Gastroesophageal sphincter (tissue), 4 donors: Measurements from ENCODE around the gene OCA2. TPM values are rescaled to one million over a fixed set of nuclear protein-coding genes. Genes with fewer than 3 reads are reported as not detected.
A peak's percentile ranks its signal among the peaks of the same experiment; 100 is the strongest.
"Not testable (repeated sequence)": the region's sequence is repeated elsewhere in the genome, so short reads cannot be mapped to it uniquely, and the experiment has no call there.

Experiments
- ATAC-seq: fragments of 150-250 bp; one replicate; pipeline ENCODE4 v1.9.1; 2016; ENCODE audit warnings: mild to moderate bottlenecking, moderate library complexity
- H3K27ac ChIP-seq, 4 donors: fragments of 200-600 bp; sonication (generic) in 3 of 4; 1 replicate in 3 of 4; 2 replicates in 1 of 4; pipeline ENCODE4 v1.5.1; 2016 to 2019
- H3K27me3 ChIP-seq: fragments of 200-600 bp; sonication (generic); one replicate; pipeline ENCODE4 v1.5.1; 2019
- H3K36me3 ChIP-seq, 2 donors: fragments of 200-600 bp; sonication (generic); one replicate each; pipeline ENCODE4 v1.5.1; 2019; ENCODE audit warnings: control low read depth in 1 of 2
- H3K4me1 ChIP-seq, 3 donors: fragments of 200-600 bp; sonication (generic); 1 replicate in 2 of 3; 2 replicates in 1 of 3; pipeline ENCODE4 v1.5.1; 2016 to 2019; ENCODE audit warnings: control low read depth in 2 of 3
- H3K4me3 ChIP-seq, 2 donors: fragments of 200-600 bp; sonication (generic); one replicate each; pipeline ENCODE4 v1.5.1; 2019; ENCODE audit warnings: mild to moderate bottlenecking in 1 of 2, moderate library complexity in 1 of 2
- H3K9me3 ChIP-seq, 3 donors: fragments of 200-600 bp; sonication (generic); one replicate each; pipeline ENCODE4 v1.5.1; 2017 to 2019; ENCODE audit warnings: control low read depth in 2 of 3
- EP300 ChIP-seq: sonication (generic); formaldehyde crosslinking; IDR thresholded peaks from one replicate; pipeline ENCODE4 v1.6.1; 2017; ENCODE audit warnings: antibody characterized with exemption, mild to moderate bottlenecking
- POLR2A ChIP-seq, 2 donors: fragments of 450-650 bp; IDR thresholded peaks; one replicate each; pipeline ENCODE4 v1.6.1; 2017; ENCODE audit warnings: antibody characterized with exemption in 2 of 2, mild to moderate bottlenecking in 2 of 2, moderate library complexity in 1 of 2
- POLR2AphosphoS5 ChIP-seq: sonication (generic); formaldehyde crosslinking; IDR thresholded peaks from one replicate; pipeline ENCODE4 v1.6.1; 2017; ENCODE audit warnings: antibody characterized with exemption
- WGBS, 2 donors: methylation state at CpG; one replicate each; pipeline ENCODE4 v1.1.5; 2018; ENCODE audit warnings: low coverage in 1 of 2; 5-methylcytosine and 5-hydroxymethylcytosine counted together
- total RNA-seq, 4 donors: library from RNA; depleted of rRNA; stranded (reverse); fragments of >200 nt; gene quantifications; one replicate each; pipeline ENCODE4 v1.1.0, GENCODE V29; 2016
- TF ChIP-seq, protein P1 (sequence below), 4 experiments: fragments of 200-600 bp in 2 of 4; fragments of 450-650 bp in 2 of 4; sonication (generic) in 1 of 4; IDR thresholded peaks; one replicate each; pipeline ENCODE4 v1.5.1; 2017 to 2019; ENCODE audit warnings: antibody characterized with exemption in 4 of 4, mild to moderate bottlenecking in 2 of 4, moderate library complexity in 2 of 4

The OCA2 gene
- total RNA-seq, 4 donors from 2014 or later, result 0.40 to 2.0 (median 1.1) TPM; not detected in 1

DNA sequence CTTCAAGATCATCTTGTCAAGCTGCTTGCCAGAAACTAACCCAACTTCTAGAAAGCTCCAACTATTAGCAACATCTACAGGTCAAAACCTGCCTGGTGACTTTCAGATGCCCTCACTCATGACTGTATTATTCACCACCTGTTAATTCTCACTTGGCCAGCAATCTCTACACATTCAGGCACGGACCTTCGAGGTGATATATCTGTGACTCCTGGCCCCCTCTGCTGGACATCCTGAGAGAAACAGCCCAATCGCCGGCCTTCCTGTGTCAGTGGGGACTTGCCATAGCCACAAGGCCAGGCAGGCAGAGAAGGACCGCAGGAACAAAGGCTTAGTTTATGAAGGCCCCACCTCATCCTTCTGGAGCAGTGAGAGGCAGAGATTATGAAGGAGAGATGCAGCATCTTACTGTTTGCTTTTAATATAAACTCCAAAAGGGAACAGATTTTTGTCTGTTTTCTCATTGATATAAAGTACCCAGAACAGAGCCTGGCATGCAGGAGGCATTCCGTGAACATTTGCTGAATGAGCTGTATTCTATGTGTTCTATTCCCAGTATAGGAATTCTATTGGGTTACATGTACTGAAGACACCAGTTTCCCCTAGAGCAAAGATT, 24.4 kb upstream of the OCA2 start:
- WGBS, 2 donors, result 25 to 33% methylated on average over 2 to 4 of the region's 6 CpGs
- Histone ChIP-seq H3K36me3 (peaks cover 0 to 90% of the 10 kb centered on the region in 2 donors), H3K27ac (no peak overlapping the region), H3K9me3 (no peaks in the 10 kb centered on the region), H3K27me3 (no peaks in the 10 kb centered on the region), H3K4me3 (no peak overlapping the region), H3K4me1 (no peaks in the 10 kb centered on the region)
- ATAC-seq, result peak; percentile 58
- TF ChIP-seq POLR2AphosphoS5 (no peak), EP300 (no peak), POLR2A (IDR thresholded peaks at IDR 0.05) (no peak)
- TF ChIP-seq, protein P1, sequence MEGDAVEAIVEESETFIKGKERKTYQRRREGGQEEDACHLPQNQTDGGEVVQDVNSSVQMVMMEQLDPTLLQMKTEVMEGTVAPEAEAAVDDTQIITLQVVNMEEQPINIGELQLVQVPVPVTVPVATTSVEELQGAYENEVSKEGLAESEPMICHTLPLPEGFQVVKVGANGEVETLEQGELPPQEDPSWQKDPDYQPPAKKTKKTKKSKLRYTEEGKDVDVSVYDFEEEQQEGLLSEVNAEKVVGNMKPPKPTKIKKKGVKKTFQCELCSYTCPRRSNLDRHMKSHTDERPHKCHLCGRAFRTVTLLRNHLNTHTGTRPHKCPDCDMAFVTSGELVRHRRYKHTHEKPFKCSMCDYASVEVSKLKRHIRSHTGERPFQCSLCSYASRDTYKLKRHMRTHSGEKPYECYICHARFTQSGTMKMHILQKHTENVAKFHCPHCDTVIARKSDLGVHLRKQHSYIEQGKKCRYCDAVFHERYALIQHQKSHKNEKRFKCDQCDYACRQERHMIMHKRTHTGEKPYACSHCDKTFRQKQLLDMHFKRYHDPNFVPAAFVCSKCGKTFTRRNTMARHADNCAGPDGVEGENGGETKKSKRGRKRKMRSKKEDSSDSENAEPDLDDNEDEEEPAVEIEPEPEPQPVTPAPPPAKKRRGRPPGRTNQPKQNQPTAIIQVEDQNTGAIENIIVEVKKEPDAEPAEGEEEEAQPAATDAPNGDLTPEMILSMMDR (IDR thresholded peaks at IDR 0.05), result peak in 3 of 4 experiments; percentile 64 to 71 (median 69)

DNA sequence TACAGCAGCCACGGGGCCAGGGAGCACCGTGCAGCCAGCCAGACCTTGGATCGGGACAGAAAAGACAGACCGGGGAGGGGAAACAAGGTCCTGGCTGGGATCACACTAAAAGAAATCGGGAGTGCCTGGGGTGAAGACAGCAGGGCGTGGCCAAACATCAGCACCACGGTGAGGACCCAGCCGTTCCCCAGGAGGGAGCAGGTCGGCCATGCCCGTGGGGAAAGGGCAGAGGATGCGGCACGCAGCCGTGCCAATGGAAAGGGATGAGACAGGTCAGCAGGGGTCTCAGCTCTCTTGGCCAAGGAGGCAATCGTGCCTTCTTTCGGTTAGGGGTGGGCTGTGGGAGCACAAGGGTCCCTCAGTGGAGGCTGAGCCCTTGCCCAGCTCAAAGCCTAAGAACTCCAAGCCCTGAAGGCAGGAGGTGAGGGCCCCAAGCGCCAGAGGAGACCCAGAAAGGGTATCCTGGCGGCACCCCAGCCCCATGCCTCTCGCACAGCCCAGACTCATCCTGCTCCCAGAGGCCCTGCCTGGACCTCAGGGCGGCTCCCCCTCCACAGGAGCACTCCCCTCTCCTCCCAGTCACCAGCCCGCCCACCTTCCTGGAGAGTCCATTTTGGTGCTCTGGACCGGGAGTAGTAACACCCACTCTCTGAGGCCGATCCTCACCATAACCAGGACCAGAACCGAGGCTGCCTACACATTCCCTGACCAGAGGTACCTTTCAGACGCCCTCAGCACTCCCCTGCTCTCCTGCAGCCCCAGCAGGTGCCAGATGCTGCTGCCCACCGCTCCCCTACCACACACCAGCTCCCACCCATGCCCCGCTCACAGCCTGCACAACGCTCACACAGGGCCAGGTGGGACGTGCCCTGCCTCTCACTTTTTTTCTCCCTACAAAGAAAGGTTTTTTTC, 23.2 kb upstream of the OCA2 start:
- H3K27ac ChIP-seq, result no peak overlapping the region
- no peak for TF ChIP-seq POLR2AphosphoS5
- TF ChIP-seq, protein P1 (IDR thresholded peaks at IDR 0.05), result no peak
- no peak for TF ChIP-seq EP300
- no peak for TF ChIP-seq POLR2A (IDR thresholded peaks at IDR 0.05)
- no peaks in the 10 kb centered on the region for H3K27me3 ChIP-seq
- peaks cover 0 to 92% of the 10 kb centered on the region in 2 donors for H3K36me3 ChIP-seq
- H3K4me3 ChIP-seq, result no peak overlapping the region
- no peaks in the 10 kb centered on the region for H3K4me1 ChIP-seq
- no peak for ATAC-seq
- no peaks in the 10 kb centered on the region for H3K9me3 ChIP-seq
- 86 to 94% methylated on average over 5 to 14 of the region's 28 CpGs for WGBS, 2 donors

DNA sequence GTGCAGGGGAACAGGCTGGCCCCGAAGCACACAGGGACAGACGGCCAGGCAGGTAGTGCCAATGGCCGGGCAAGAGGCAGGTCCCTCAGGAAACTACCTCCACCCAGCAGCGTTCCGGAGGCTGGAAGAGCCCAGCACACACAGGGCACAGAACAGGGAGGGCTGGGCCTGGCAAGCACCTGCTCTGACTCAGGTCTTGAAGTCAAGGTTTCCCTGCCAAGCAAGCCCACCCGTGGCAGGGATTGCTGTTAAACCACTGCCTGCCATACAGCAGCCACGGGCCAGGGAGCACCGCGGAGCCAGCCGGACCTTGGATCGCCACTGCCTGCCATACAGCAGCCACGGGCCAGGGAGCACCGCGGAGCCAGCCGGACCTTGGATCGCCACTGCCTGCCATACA, 22.5 kb upstream of the OCA2 start:
- H3K4me3 ChIP-seq, H3K27ac ChIP-seq, H3K9me3 ChIP-seq, H3K4me1 ChIP-seq, H3K27me3 ChIP-seq, ATAC-seq: not testable (repeated sequence)
- WGBS, 2 donors, result 67 to 94% methylated on average over 1 to 3 of the region's 16 CpGs
- H3K36me3 ChIP-seq, result peaks cover 0 to 92% of the 10 kb centered on the region in 2 donors

DNA sequence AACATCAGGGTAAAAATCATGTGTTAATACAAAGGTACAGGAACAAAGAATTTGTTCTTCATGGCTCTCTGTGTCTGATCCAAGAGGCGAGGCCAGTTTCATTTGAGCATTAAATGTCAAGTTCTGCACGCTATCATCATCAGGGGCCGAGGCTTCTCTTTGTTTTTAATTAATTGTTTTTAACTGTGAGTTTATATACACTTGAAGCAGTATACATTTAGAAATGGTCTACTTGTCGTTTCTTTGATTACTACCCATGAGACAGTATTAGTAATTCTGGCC, 21.2 kb upstream of the OCA2 start:
- 63 to 71% methylated on average over 4 of the region's 4 CpGs for WGBS, 2 donors
- Histone ChIP-seq H3K4me3 (no peak overlapping the region), H3K9me3 (no peaks in the 10 kb centered on the region), H3K27me3 (no peaks in the 10 kb centered on the region), H3K27ac (no peak overlapping the region), H3K4me1 (no peaks in the 10 kb centered on the region), H3K36me3 (peaks cover 0 to 100% of the 10 kb centered on the region in 2 donors)
- no peak for ATAC-seq
- TF ChIP-seq EP300 (no peak), POLR2A (IDR thresholded peaks at IDR 0.05) (no peak), POLR2AphosphoS5 (no peak)
- TF ChIP-seq, protein P1 (IDR thresholded peaks at IDR 0.05), result no peak

DNA sequence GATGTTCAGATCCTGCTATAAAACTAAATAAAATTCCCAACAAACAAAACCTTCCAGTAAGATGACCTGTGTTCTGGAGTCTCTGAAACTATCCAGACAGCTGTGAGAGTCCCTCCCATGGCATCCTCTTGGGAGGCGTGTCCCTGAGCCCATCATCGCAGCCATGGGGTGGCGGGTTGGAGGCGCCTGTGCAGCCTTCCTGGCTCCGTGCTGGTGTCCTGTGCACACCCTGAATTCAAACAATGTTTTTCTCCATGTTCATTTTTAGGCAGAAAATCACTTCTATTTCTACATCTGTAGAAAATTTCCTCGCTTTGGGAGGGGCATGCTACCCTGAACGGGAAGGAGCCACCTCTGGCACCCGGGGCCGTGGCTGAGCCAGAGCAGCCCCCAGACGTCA, 19.4 kb upstream of the OCA2 start:
- no peaks in the 10 kb centered on the region for H3K27me3 ChIP-seq
- TF ChIP-seq, protein P1 (IDR thresholded peaks at IDR 0.05), result no peak
- TF ChIP-seq POLR2A (IDR thresholded peaks at IDR 0.05) (no peak), EP300 (no peak), POLR2AphosphoS5 (no peak)
- ATAC-seq, result no peak
- peaks cover 0 to 100% of the 10 kb centered on the region in 2 donors for H3K36me3 ChIP-seq
- no peak overlapping the region for H3K27ac ChIP-seq
- H3K4me3 ChIP-seq, result no peak overlapping the region
- H3K9me3 ChIP-seq, result no peaks in the 10 kb centered on the region
- WGBS, 2 donors, result 93 to 95% methylated on average over 2 to 7 of the region's 10 CpGs
- H3K4me1 ChIP-seq, result no peaks in the 10 kb centered on the region
